DMS53 treated with DMSO at 0.1 percent for 48 hours (cell line): Measurements from ENCODE around the gene SORCS1.

Experiments used
- DNase-seq: peaks from one replicate; lab custom pipeline; 2025; ENCODE audit not compliant: unreplicated experiment; lab: John Stamatoyannopoulos, UW

The SORCS1 gene

GRCh38 chr10:106910666-106911065 lies 253.8 kb downstream of the SORCS1 start:
- no peak for DNase-seq

DNA sequence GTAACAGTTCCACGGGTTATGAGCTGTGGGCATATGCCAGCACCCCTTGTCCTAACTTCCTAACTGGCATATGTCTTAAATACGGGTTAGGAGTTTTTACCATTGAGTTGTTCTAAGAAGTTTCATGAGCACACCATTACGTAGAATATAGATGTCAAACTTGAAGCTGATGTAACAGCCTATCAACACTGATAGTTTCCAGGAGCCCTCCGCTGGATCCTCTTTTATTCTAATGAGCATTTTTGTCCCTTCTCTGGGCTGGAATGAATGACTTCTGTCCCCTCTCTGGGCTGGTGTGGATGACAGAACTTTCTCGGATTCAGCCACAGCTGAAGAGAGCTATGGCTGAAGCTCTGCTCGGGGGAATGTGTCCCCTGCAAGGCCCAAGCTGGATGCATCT lies 256.3 kb downstream of the SORCS1 start:
- DNase-seq: no peak

GRCh38 chr10:106904209-106904608 lies 260.3 kb downstream of the SORCS1 start:
- no peak for DNase-seq

DNA sequence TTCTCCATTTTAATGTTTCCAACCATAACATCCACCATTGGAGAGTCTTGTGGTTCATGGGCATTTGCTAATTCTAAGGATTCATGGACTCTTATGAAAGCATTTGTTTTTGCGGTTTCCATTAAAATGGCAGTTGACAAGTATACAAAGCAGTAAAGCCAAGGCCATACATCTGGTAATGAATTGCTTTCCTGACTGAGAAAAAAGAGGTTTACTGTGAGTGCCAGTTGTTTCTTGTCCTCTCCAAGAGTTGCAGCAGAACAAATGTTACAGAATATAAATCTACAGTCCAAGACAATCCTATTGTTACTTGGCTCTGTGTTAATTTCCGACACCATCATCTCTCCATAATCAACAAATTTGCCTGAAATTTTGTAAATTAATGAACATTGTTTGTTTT lies 261.3 kb downstream of the SORCS1 start:
- no peak for DNase-seq

DNA sequence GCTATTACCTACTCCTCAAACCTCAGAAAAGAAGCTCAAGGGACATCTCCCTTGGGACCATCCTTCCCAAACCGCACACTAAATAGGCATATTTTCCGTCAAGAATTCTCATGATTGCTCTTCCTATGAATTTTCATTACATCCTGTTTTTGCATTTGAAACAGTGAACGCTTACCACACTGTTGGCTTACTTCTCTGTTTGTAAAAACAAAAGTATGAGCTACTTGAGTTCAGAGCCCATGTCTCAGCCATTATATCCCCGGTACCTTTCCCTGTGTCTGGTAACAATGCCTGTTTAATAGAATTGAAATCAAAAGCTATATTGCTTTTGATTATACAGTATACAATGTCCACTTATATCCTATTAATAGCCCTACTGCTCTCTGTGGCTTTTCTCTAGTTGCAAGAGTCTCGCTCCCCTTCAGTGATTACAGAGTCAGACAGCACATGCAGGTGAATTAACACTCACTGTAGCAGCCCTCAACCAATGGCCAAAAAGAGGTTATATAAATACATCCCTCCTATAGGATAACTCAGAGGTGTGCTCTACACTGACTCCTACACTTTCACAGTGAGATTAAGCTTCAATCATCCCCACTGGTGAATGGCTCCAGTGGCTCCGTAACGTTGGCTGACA lies 264.4 kb downstream of the SORCS1 start:
- DNase-seq: no peak

DNA sequence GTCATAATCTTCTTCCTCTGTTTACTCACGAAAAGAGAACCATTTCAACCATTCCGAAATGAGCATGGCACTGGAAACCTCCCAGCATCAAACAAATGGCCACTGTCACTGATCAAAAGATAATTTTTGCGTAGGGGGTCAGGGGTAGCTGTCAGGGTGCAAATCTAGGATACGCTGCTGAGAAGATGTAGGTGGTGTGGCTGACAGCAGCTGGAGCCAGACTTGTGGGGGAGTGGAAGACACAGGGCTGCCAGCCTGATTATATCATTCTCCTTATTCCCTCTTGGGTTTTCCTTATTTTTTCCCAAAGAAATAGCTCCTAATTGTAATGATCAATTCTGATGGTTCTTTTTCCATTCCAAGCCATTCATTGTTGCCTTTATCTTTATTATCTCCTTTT lies 266.1 kb downstream of the SORCS1 start:
- DNase-seq: no peak

DNA sequence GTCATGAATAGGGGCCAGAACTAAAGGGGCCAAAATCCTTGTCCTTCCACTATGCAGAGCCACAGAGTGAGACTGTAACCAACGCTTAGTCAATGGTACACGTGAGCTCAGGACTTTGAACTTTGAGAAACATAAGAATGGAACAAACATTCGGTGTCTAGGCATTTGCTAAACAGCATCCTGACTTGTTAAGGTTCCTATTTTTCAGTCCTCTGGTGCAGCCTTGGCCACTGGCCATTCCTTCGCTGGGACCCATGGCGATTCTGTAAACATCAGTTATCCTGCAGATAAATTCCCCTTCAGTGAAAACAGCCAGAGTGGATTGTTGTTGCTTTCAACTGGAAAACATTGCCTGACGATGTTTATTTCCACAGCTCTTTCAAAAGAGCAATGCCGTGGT lies 266.8 kb downstream of the SORCS1 start:
- no peak for DNase-seq

DNA sequence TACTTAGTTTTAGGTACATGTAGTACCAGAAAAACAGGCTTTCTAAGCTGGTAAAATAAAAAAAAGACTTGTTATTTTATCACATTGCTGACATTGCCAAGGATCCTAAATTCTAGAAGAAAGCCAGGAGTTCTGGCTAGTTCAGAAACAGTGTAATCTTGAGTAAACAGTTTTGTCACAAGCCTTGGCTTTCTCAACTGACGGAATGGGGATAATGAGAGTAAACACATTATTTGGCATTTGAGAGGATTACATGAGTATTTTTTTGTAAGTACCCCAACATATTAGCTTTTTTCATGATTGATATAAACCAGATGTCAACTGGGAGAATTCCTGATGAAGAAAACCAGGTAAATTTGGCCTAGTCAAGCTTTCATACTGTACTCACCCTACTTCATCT lies 269.8 kb downstream of the SORCS1 start:
- DNase-seq: no peak

DNA sequence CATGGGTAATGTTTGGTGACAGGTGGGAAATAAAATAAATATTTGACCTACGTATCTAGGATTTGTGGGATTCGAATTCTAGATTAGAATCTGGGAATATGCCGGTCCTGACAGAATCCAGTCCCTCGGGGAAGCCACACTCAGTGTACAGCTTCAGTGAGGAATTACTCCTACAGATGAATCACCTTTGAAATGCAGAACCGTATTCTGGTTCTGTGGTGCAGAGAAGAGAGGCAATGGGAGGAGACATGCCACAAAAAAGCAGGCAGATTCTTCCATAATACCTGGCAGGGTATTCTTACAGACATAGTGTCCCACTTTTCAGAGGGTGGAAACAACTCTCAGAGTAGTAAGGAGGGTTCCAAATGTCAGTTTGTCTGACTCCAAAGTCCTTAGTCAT lies 286.9 kb downstream of the SORCS1 start:
- DNase-seq: no peak

GRCh38 chr10:106874604-106874889 lies 290.0 kb downstream of the SORCS1 start:
- DNase-seq: no peak

DNA sequence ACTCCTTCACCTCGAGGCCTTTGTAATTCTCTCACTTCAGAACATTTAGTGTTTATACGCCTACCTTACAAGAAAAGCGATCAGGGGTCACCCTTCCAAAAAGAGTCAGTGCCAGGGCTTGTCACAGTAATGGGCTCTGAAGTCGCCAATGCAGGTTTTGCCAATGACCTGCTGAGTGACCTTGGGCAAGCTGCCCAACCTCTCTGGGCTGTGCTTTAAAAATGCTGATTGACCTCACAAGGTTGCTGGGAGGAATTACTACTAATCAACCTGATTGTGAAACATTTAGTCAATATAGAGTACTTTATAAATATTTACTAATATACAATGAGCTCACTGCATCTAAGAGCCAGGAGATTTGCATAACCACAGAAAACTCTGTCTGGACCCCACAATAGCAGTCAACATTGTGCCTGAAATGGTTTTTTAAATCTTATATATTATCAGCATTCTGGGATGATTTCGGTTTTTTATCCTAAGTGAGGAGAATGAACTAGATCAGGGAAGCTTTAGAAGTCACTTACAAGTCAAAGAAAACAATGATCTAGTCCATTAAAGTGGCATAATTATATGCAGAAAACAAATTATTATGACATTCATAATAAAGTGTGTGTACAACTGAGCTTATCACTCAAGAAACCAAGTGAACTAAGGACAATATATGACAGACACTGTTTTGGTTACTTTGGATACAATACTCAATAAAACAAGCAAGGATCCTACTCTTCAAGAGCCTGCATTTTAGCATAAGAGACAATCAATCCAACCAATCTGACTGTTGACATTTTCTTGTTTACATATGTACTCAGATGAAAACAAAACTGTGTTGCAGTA lies 290.5 kb downstream of the SORCS1 start:
- DNase-seq: no peak

GRCh38 chr10:106872176-106872575 lies 292.3 kb downstream of the SORCS1 start:
- DNase-seq: no peak

DNA sequence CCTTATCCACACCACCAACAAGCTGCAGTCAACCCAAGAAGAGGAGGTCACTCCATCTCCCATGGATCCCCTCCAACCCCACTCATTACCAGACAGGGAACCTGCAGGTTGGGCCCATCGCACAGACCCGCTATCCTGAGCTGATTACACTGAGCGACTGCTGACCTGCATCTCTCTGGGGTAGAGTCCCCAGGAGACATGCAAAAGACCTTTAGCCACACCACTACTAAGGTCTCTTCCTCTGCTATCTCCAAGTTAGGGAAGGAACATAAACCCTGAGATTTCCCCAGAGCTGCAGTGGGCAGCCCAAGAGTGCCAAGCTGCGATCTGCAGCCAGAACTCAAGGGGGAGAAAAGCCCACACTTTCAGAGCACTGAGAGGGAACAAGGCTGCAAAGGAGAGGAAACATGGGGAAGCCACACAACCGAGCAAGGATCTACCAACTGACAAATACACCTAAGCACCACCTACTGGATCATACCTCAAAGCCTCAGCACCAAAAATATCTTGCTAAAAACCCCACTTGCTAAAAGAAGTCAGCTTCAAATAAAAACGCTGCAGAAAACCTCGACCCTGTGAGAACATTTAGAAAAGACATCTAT lies 298.2 kb downstream of the SORCS1 start:
- no peak for DNase-seq

GRCh38 chr10:106864031-106864430 lies 300.5 kb downstream of the SORCS1 start:
- no peak for DNase-seq

DNA sequence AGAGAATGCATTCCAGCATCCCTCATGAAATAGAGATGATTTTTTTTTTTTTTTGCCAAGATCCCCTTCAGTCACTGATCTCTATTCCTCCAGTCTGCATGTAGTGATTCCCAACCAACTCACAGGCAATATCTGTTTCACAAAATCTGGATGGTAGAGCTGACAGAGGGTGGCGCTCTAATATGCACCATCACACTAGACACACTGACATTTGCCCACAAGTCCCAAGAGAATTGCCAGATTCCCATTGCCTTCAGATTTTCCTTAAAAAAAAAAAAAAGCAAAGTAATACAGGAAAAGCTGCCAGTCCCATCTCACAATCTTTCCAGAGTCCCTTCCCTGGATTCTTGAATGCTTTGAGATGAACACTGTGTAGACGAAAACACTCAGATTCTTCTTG lies 301.0 kb downstream of the SORCS1 start:
- DNase-seq: no peak

DNA sequence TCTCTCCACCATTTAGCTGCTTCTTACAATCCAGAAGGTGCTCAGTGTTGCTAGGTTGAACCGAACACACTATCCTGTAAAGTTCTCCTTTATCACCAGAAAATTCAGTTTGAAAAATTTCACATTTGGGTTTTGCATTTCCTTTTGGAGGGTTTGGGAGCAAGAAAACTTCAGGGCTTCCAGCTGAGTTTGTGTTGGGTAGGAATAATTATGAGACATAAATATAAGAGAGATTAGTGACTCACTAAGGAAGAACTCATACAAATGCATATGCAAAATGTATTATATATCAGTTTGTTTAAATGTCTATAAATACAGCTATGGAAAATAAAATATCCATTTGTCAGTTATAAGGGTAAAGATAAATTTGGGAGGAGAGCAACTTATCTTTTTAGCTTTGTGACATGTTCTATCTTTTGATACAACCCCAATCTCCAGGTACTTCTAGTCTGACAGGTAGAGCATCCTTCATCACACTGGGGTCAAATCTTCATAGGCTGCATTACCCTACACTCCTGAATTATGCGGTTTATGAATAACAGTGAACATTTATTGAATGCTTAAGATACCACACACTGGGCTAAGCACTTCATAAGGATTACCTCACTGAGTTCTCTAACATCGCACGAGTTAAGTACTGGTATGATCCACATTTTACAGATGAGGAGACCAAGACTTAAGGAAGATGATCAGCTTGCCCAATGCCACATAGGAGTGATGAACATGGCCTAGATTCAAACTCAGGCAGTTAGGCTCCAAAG lies 304.4 kb downstream of the SORCS1 start:
- no peak for DNase-seq

DNA sequence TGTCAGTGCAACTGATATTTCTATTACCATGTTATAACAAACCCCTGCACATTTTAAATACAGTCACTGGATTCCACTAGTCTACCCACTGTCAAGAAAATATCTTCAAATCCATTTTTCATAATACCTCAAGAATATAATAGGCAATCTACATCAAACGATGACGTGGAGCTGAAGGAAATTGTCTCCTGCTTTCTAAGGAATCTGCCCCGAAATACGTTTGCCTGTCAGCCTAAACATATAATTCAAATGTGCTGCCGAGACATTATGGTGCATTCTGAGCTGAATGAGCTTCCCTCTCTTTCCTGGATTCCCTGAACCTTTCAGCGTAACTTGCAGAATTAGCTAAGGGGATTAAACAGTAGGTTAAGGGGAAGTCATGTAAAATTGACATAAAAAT lies 306.8 kb downstream of the SORCS1 start:
- no peak for DNase-seq

DNA sequence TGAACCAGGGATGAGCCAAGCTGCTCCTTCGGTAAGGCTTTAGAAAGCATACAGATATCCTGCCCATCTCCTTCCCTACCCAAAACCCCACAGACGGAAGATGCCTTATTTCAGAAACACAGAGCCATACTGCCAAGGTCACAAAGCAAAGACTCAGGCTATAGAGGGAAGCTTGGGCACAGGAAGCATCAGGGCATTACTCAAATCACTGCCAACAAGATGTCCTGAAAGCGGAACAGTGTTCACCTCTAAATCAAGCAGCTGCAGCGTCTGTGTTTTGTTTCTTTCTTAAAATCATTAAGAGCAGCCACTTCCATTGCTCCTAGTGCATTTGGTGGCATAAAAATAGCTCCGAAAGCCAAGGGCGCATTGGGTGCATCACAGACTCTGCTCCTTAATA lies 307.3 kb downstream of the SORCS1 start:
- DNase-seq: no peak

GRCh38 chr10:106836933-106837663 lies 327.4 kb downstream of the SORCS1 start:
- DNase-seq: no peak

DNA sequence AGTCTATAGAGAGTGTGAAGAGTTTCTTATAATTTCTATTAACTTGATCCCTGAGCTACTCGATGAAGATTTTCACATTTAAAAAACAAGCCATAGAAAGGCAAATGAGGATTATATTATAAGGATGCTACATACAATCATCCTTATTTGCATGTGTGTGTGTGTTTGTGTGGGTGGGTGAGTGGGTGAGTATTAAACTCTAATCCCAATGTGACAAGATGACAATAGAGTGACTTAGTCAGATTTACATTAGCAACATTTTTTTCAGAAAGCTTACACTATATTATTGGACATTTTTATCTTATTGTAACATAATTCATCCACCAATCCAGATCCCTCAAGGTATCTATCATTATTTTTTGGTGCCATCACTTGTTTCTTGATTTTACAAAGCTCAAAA lies 331.7 kb downstream of the SORCS1 start:
- DNase-seq: no peak

GRCh38 chr10:106830471-106830870 lies 334.0 kb downstream of the SORCS1 start:
- DNase-seq: no peak
